GM12878 (cell line): ENCODE results near the gene SLC1A1. TPM values are rescaled to one million over a fixed set of nuclear protein-coding genes. Genes with fewer than 3 reads are reported as not detected.

Experiments
- ATAC-seq: fragments of 200-7000 bp; cut with Tn5 transposase; 3 replicates; pipeline ENCODE4 v1.9.1; 2020; ENCODE audit warnings: mild to moderate bottlenecking, moderate library complexity
- BruUV-seq: library from RNA; stranded (reverse); fragments of 400-500 nt; replicated peaks from 2 replicates; lab custom pipeline; 2021; lab: Mats Ljungman, UMichigan
- CTCF ChIA-PET: fragments of 300-600 bp; sonication (Branson Sonifier 250); formaldehyde crosslinking; extraction: SDS; loops from one replicate; lab custom pipeline; 2021; ENCODE audit warnings: inconsistent platforms; lab: Yijun Ruan, JAX
- POLR2A ChIA-PET: fragments of 350-600 bp; formaldehyde crosslinking; extraction: SDS; loops from one replicate; lab custom pipeline; 2021; ENCODE audit warnings: inconsistent platforms; lab: Charles Lee
- RAD21 ChIA-PET: fragments of 300-600 bp; sonication (Branson Sonifier 250); formaldehyde crosslinking; loops from one replicate; lab custom pipeline; 2023; ENCODE audit warnings: antibody characterized with exemption; ENCODE audit not compliant: unreplicated experiment; lab: Charles Lee
- SMC1A ChIA-PET: fragments of 300-600 bp; sonication (Branson Sonifier 250); formaldehyde crosslinking; loops from one replicate; lab custom pipeline; 2023; ENCODE audit not compliant: unreplicated experiment, uncharacterized antibody; lab: Charles Lee
- DNase-seq: peaks from one replicate; pipeline ENCODE4 v3.0.0-alpha.2; 2011; ENCODE audit warnings: low read depth, low spot score
- FAIRE-seq: peaks from 3 replicates; lab custom pipeline; 2011; peaks lifted over from hg19 to GRCh38; lab: Jason Lieb, UNC
- H2AFZ ChIP-seq: 2 replicates; pipeline ENCODE4 v1.6.0; 2011; ENCODE audit warnings: low read depth, low read length, control low read depth; ENCODE audit not compliant: control insufficient read depth
- H3K27ac ChIP-seq: 2 replicates; pipeline ENCODE4 v1.5.1; 2011; ENCODE audit warnings: control low read depth; ENCODE audit not compliant: control insufficient read depth, insufficient read depth
- H3K27me3 ChIP-seq, 2 experiments: replicated peaks in 1 of 2; 2 replicates each; pipeline versions ENCODE4 v1.6.0 to v1.6.1; 2011; ENCODE audit warnings: low read length in 1 of 2; ENCODE audit not compliant: control insufficient read depth in 2 of 2, insufficient read depth in 2 of 2
- H3K36me3 ChIP-seq, 2 experiments: 2 replicates each; pipeline ENCODE4 v1.5.1; 2011; ENCODE audit warnings: low read length in 1 of 2; ENCODE audit not compliant: control insufficient read depth in 2 of 2, insufficient read depth in 2 of 2
- H3K4me1 ChIP-seq: 2 replicates; pipeline ENCODE4 v1.6.1; 2011; ENCODE audit warnings: mild to moderate bottlenecking, low read length, moderate library complexity, mixed read lengths; ENCODE audit not compliant: control insufficient read depth, insufficient read depth
- H3K4me2 ChIP-seq: 2 replicates; pipeline ENCODE4 v1.6.0; 2011; ENCODE audit warnings: control low read depth; ENCODE audit not compliant: control insufficient read depth, insufficient read depth
- H3K4me3 ChIP-seq: fragments of 200-600 bp; sonication (generic); 2 replicates; pipeline ENCODE4 v1.5.1; 2016
- H3K79me2 ChIP-seq: 2 replicates; pipeline ENCODE4 v1.6.0; 2011; ENCODE audit warnings: low read length; ENCODE audit not compliant: control insufficient read depth, insufficient read depth
- H3K9ac ChIP-seq: 2 replicates; pipeline ENCODE4 v1.8.0; 2011; ENCODE audit warnings: low read length, control low read depth, mixed read lengths; ENCODE audit not compliant: control insufficient read depth, insufficient read depth
- H3K9me3 ChIP-seq: replicated peaks from 3 replicates; pipeline ENCODE4 v1.5.1; 2011; ENCODE audit warnings: mild to moderate bottlenecking, low read length; ENCODE audit not compliant: control insufficient read depth, insufficient read depth
- H4K20me1 ChIP-seq: 2 replicates; pipeline ENCODE4 v1.6.0; 2011; ENCODE audit not compliant: control insufficient read depth, insufficient read depth
- E2F4 ChIP-seq: IDR thresholded peaks from 2 replicates; pipeline ENCODE4 v1.6.1; 2012; ENCODE audit warnings: low read depth, low read length, improper control_type of control experiment
- EED ChIP-seq: sonication (generic); IDR thresholded peaks from 2 replicates; pipeline ENCODE4 v1.6.1; 2016; ENCODE audit warnings: antibody characterized with exemption, low read depth
- HDAC6 ChIP-seq: fragments of 200-600 bp; sonication (generic); IDR thresholded peaks from one replicate; pipeline ENCODE4 v1.8.0; 2017; ENCODE audit warnings: antibody characterized with exemption; ENCODE audit not compliant: unreplicated experiment
- HDGF ChIP-seq: fragments of 450-650 bp; IDR thresholded peaks from 2 replicates; pipeline ENCODE4 v1.6.1; 2016; ENCODE audit warnings: antibody characterized with exemption
- ZNF207 ChIP-seq: fragments of 450-650 bp; IDR thresholded peaks from 2 replicates; pipeline ENCODE4 v1.6.1; 2014; ENCODE audit warnings: antibody characterized with exemption, mild to moderate bottlenecking, borderline replicate concordance
- WGBS: methylation state at CpG from one replicate; pipeline ENCODE4 v1.1.6; 2016; ENCODE audit warnings: low lambda C conversion rate; ENCODE audit not compliant: insufficient replicate concordance, insufficient coverage; ENCODE audit errors: missing lambda C conversion rate; 5-methylcytosine and 5-hydroxymethylcytosine counted together
- in situ Hi-C: fragments of 300-500 bp; cut with MboI; formaldehyde crosslinking; loops from 9 replicates; pipeline ENCODE4 v1.14.3; 2018; ENCODE audit warnings: mixed read lengths
- intact Hi-C: fragments of 100-400 bp; cut with micrococcal nuclease; formaldehyde crosslinking; loops from one replicate; pipeline ENCODE4 v1.14.2; 2022; ENCODE audit not compliant: unreplicated experiment
- polyA plus RNA-seq, 11 experiments: library from polyadenylated mRNA; depleted of rRNA in 4 of 11; unstranded in 6 of 11; stranded (reverse) in 5 of 11; fragments of >200 nt; fragmentation: Nextera tagmentation in 4 of 11; fragmentation: Illumina TruSeq in 1 of 11; extraction: Ambion mirVana in 4 of 11; extraction: Trizol in 1 of 11; gene quantifications; 1 replicate in 1 of 11; 2 replicates in 10 of 11; pipeline versions ENCODE4 v1.2.1 to v1.2.3, GENCODE V29; 2011 to 2016; ENCODE audit warnings: inconsistent platforms in 2 of 11, missing spikeins in 2 of 11, low read depth in 1 of 11
- total RNA-seq, 4 experiments: library from RNA; depleted of rRNA in 3 of 4; stranded (reverse); fragments of >200 nt in 3 of 4; fragmentation: Illumina TruSeq in 1 of 4; extraction: Trizol in 1 of 4; gene quantifications; 2 replicates each; pipeline versions ENCODE4 v1.2.1 to v1.2.3, GENCODE V29; 2013 to 2021

SLC1A1 gene
- total and polyA plus RNA-seq, 10 of the 15 experiments (the other 5 are each of a cell fraction or from before 2014, with no cell fraction given): 4.2 to 24.9 (median 18.3) TPM

DNA sequence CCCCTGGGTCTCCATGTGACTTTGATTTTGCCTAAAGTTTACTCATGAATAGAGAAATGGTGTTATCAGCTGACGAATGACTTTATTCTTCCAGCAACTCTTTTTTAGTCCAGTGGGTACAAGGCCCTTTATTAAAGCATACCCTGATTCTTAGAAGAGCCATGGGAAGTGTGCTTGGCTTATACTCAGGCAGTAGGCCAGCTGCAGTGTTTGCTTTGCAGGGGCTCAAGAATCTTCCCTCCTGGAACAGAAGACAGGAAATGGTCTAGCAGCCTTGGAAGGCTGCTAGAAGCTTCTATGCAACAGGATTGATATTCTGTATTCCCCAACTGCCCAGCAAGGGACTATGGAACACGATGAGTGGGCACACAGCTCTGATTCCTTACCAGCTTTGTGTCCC is 98.5 kb downstream of the SLC1A1 start:
- ATAC-seq (no peak), DNase-seq (no peak), FAIRE-seq (no peak)
- in situ Hi-C loops (no loop called here), intact Hi-C loops (no loop called here)
- Histone ChIP-seq H3K4me2 (no peak overlapping the region), H3K9ac (no peak overlapping the region), H3K36me3 (peaks cover 0 to 3% of the 10 kb centered on the region in 2 experiments), H3K79me2 (no peaks in the 10 kb centered on the region), H3K4me3 (no peak overlapping the region), H3K4me1 (no peaks in the 10 kb centered on the region), H4K20me1 (no peaks in the 10 kb centered on the region), H3K27ac (no peak overlapping the region), H3K9me3 (no peaks in the 10 kb centered on the region), H3K27me3 (no peaks in the 10 kb centered on the region), H2AFZ (no peak overlapping the region)
- WGBS: 45% methylated on average over 2 of the region's 2 CpGs
- no peak for TF ChIP-seq HDAC6
- ChIA-PET RAD21 (interaction anchor here (1.3 kb wide), 1 partner anchor 15 kb away, joined by 3 read pairs; no protein-coding TSS in a partner anchor), POLR2A (no interaction called here), CTCF (interaction anchor here (0.6 to 2.4 kb wide), 3 partner anchors 8 to 15 kb away, joined by 3 to 18 read pairs (median 3); no protein-coding TSS in a partner anchor), SMC1A (interaction anchor here (0.7 to 0.9 kb wide), 3 partner anchors 16 to 185 kb away, joined by 3 read pairs; no protein-coding TSS in a partner anchor)
- BruUV-seq: no TSS peak

- BruUV-seq: no TSS peak
- no peaks in the 10 kb centered on the region for H3K4me1 ChIP-seq
- H3K36me3 ChIP-seq: peaks cover 0 to under 1% of the 10 kb centered on the region in 2 experiments; a peak in 3 of 4 replicates
- no peak overlapping the region for H3K4me3 ChIP-seq
- DNase-seq (no peak), ATAC-seq (no peak)
- H3K27me3 ChIP-seq: no peaks in the 10 kb centered on the region
- in situ Hi-C loops (no loop called here), intact Hi-C loops (no loop called here)
- no peaks in the 10 kb centered on the region for H4K20me1 ChIP-seq
- ChIA-PET RAD21 (no interaction called here), POLR2A (no interaction called here)
- no peaks in the 10 kb centered on the region for H3K9me3 ChIP-seq
- no peak overlapping the region for H3K4me2 ChIP-seq
- no peaks in the 10 kb centered on the region for H3K79me2 ChIP-seq
- 98% methylated on average over 8 of the region's 8 CpGs for WGBS
- TF ChIP-seq EED: no peak
- TF ChIP-seq HDGF: no peak
- TF ChIP-seq E2F4: no peak
- TF ChIP-seq ZNF207: no peak
- TF ChIP-seq, all 136 proteins: peak for 0
- ChIA-PET SMC1A (interaction anchor here (0.8 kb wide), 1 partner anchor 24 kb away, joined by 3 read pairs; no protein-coding TSS in a partner anchor), CTCF (interaction anchor here (1.1 kb wide), 1 partner anchor 14 kb away, joined by 4 read pairs; no protein-coding TSS in a partner anchor)
- Histone ChIP-seq H3K9ac (no peak overlapping the region), H2AFZ (no peak overlapping the region), H3K27ac (no peak overlapping the region)
- no peak for FAIRE-seq
These were observed 100.3 kb downstream of the SLC1A1 start for GRCh38 chr9:4590430-4591122.
